ENCODE data around the gene GPR37.

The GPR37 gene, protein sequence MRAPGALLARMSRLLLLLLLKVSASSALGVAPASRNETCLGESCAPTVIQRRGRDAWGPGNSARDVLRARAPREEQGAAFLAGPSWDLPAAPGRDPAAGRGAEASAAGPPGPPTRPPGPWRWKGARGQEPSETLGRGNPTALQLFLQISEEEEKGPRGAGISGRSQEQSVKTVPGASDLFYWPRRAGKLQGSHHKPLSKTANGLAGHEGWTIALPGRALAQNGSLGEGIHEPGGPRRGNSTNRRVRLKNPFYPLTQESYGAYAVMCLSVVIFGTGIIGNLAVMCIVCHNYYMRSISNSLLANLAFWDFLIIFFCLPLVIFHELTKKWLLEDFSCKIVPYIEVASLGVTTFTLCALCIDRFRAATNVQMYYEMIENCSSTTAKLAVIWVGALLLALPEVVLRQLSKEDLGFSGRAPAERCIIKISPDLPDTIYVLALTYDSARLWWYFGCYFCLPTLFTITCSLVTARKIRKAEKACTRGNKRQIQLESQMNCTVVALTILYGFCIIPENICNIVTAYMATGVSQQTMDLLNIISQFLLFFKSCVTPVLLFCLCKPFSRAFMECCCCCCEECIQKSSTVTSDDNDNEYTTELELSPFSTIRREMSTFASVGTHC

DNA sequence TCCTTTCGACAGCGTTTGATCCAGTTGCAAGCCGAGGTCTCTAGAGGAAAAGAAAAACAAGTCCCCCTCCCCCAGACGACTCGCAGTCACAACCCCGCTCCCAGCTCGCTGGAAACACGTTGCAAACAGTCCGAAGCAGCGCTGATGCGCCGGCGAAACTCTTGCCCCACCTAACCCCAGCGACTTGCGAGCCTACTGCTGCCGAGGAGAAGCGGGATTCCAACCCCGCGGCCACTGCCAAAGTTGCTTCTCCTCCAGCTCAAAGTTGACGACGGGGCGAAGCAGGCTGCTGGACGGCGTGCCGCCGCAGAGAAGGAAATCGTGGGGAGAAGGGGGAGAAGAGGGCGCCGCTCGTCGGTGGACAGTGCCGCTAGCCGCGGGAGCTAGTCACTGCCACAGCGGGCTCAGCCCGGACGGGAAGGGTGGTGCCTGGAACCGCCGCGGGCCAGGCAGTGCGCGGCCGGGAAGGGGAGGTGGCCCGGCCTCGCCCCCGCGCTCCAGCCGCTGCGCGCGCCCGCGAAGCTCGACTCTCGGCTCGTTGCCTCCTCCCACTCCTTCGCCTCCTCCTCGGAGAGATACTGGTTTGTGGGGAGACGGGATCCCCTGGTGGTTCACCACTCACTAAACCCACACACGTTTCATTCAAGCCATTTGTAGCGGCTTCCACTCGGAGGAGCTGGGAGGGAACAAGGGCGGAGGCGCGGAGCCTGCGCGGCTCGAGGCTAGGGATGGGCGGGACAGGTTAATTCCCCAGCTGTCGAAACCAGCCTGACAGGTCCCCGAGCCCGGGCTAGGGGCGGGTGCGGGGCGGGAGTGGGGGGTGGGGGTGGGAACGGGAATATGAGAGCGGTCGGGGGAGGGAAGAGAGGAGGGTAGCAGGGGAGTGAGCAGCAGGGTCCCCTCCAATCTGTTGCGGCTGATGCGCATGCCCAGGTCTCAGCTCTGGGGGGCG lies at the start of gene GPR37:
Gene GPR37, minus strand, starts transcription at position 392 of the 952 bp plus-strand sequence. CDS start 816 bp downstream, outside the sequence.
- no peak for DNase-seq (ENCODE audit: low read depth)

DNA sequence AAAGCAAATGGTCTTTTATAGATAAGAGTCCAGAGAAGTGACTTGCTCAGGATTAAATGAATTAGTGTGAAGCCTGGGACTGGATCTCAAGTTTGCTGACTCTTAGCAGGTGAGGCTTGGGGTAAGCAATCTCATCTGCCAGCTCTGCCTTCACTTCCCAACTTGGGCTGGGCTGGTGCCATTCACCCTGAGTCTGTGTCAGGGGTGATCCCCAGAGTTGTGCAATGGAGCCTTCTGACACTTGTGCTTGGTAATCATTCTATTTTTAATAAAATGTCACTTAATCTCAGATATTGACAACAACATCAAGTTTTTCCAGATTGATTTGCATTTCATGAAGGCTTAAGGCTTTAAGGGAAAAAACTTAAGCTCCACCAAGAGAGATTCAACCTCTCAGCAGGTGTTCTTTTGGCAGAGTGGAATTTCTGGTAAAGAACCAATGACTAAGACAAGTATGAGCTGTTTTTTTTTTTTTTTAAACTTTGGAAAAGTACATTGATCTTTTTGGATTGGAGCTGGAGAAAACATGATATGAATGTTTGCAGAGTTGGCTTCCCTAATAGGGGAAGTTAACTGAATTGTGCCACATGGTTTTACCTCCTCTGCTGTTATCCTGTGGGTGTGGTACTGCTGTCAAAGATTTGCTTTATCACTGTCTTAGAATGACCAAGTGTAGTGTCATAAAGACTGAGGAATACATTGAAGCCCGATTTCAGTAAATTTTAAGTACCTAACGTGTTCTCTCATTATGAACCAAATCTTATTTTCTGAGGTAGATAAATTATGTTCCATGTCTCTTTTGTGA lies 48.6 kb upstream of the GPR37 start:
- DNase-seq (ENCODE audit: low read depth): no peak

DNA sequence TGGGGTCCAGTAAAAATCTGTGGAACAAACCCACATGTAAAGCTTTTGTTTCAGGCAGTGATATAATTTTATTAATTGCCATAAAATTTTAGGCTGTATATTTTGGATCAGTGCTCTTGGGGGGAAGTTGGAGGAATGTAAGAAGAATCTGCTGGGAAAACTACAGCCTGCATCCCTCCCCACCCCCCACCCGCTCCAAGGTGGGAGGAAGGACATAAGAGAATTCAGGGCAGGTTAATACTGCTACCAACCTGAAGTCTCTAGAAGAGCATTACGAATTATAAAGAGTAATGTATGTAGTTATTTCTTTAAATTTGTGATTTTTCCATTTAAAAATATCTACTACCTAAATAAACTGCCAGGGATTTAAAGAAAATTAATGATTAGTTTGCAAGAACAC lies 47.2 kb upstream of the GPR37 start:
- no peak for DNase-seq (ENCODE audit: low read depth)

DNA sequence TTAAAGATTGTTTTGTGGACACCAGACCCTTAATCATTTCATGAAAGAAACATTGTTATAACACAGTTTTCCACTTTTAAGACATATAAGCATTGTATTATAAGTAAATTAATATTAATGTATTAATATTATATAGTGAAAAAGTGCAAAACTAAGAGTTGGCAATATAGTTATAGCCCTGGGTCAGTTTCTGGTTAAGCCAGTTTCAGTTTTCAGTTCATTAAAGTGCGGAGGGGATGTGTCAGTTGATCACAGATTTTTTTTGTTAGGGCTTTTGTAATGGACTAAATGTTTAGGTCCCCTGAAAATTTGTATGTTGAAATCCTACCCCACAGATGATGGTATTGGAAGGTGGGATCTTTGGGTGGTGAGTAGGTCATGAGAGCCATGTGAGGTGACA lies 45.7 kb upstream of the GPR37 start:
- no peak for DNase-seq (ENCODE audit: low read depth)

DNA sequence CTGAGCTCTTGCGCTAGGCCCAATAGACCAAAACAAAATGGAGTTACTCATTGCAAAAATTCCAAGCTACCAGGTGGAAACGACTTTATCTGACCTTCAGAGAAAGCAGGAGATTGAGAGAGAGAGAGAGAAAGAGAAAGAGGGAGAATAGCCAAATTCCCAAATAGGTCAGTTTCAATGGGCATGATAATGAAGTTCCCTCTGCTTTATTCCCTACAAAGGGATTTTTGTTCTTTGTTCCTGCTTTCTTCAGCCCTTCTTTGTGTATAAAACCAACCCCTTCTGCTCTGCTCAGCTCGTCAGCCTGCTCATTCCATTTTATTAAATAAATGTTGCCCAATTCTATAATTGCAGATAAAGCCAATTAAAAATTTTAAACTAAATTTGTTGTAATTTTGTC lies 45.0 kb upstream of the GPR37 start:
- DNase-seq (ENCODE audit: low read depth): no peak

DNA sequence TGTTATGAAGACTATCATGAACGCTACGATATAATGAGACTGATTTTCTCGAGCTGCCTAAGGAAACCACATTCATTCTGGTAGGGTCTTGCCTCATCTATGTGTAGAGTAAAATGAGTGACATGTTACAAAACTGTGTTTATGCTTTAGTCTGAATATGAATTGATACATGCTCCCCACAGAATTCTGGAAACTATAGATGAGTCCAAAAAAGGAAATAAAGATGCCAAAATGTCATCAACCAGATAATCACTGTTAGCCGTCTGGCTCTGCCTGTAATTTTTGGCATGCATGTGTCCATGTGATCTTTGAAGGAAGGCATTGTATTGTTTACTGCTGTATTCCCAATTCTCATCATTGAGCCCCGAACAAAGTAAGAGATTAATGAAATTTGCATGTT lies 42.6 kb upstream of the GPR37 start:
- no peak for DNase-seq (ENCODE audit: low read depth)

DNA sequence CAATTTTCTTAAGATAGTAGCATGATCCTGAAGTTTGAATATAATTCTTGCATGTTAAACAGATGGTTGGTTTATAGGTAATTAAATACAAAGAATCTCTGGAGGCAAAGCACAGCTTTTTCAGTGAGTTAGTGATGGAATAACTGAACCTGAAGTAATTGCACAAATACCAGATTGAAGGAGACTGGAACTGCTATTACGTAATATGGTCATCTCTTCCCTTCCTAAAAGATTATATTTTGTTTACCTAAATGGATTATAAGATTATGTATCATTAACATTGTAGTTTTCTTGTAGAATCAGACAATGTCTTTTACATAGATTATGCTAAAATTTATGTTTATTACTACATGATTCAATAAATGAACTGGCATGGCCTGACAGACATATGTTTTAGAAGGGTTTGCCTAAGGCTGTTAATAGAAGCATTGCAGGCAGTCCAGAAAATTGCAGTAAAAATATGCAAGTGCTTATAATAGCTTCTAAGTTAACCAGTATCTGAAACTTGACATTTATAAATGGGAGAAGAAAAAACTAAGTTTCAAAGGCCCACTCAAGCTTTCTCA lies 35.8 kb upstream of the GPR37 start:
- DNase-seq (ENCODE audit: low read depth): no peak

DNA sequence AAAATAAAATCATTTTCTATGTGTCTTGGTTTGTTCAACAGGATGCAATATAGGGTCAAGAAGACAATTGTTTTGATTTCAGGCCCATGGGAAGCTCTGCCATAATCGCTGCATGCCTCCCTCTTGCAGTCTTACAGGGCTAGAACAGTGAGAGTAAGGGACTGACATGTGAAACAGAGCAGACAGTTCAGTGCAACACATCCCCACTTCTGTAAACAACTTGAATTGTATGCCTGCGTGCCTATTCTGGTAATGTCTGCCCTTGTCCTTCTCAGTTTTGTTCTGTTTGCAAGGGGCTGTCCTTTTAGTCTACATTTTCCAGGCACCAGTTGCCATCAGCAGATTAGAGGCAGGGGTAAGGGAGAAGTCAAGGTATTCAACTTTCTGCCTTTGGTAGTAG lies 34.8 kb upstream of the GPR37 start:
- no peak for DNase-seq (ENCODE audit: low read depth)

DNA sequence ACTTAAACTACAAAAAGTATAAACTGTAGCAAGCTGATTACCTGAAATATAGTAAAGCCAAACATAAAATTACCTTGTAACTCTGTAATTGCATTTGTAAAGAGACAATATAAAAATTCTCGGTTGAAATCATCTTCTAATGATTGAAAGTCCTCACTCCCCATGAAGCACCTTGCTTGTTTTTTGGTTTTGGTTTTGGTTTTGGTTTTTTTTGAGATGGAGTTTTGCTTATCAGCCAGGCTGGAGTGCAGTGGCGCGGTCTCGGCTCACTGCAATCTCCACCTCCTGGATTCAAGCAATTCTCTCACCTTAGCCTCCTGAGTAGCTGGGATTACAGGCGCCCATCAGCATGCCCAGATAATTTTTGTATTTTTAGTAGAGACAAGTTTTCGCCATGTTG lies 33.9 kb upstream of the GPR37 start:
- DNase-seq (ENCODE audit: low read depth): no peak

DNA sequence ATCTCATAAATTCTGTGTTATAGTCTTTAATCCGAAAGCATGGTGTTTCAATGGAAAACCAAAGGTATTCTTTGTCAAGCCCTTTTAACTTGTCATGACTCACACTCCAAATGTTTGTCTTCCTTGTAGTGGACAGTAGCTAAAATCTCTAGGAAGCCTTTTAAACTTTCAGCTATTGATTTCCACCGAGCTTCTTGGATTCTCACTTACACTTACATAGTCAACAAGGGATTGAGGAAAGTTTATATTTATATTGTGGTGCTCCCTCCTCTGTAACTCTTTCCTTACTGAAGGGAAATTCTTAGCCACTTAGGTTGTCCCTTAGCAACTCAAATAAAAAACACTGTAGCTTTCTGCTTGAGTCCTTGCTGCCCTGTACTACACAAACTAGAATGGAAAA lies 31.2 kb upstream of the GPR37 start:
- DNase-seq (ENCODE audit: low read depth): no peak

DNA sequence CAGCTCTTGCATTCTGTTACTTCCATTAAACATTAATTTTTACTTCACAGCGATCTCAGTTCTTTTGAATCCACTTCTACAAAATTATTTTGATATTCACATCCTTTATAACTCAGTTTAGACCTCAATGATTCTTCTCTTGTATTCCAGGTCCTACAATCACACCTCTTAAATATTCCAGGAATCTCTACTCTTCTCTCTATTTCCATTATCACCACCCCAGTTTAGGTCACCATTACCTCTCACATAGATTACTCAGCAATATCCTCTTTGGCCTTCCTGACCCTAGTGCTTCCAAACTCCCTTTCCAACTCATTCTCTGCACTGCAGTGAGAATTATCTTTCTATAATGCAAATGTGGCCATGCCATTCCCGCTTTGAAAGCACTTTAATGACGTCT lies 27.1 kb upstream of the GPR37 start:
- no peak for DNase-seq (ENCODE audit: low read depth)

DNA sequence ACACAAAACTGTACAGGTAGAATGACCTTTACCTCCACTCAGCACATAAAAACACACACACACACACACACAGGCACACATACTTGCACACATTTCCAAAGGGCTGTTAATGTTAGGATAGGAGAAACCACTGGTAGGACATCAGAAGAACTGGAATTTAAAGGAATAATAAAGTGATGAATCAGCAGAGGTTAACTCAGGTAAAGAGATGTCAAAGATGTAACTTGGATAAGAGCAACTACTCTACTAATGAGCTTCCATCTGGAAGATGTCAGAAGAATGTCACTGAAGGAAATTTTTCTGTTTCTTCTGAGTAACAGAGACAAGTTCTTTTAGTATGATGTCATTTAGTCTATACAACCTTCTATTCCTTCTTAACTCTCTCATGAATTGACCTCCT lies 26.4 kb upstream of the GPR37 start:
- no peak for DNase-seq (ENCODE audit: low read depth)

DNA sequence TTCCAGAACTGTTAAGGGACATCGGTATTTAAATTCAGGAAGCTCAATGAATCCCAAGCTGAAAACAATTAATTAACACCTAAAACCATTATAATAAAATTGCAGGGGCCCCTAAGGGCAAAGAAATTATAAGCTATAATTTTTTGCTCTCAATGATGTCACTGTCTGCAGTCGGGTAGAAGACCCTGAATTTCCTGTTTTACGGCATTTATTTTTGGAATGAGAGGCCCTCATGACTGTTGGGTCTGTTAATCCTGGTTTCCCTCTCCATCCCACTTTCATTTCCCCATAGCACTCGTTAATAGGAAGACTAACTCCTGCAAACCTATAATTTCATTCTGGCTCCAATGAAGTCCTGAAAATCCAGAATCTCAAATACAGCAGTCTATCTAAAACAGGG lies 25.8 kb upstream of the GPR37 start:
- DNase-seq (ENCODE audit: low read depth): no peak

DNA sequence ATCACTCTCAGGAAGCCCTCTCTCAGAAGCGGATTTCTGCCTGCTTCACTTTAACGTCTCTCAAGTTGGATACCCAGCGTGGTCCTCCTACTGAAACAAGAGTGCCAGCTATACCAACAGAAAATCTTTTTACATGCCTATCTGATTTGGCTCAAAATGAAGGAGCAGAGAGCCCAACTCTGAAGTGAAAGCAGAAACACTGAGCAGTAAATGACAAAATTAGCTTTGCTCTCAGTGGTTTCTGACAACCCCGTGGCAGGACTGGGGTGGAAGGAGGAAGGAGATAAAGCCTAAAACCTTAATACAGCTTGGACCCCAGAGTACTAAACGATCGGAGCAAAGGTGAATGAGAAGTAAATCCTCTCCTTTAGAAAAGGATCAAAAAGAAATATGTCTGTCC lies 25.1 kb upstream of the GPR37 start:
- no peak for DNase-seq (ENCODE audit: low read depth)

DNA sequence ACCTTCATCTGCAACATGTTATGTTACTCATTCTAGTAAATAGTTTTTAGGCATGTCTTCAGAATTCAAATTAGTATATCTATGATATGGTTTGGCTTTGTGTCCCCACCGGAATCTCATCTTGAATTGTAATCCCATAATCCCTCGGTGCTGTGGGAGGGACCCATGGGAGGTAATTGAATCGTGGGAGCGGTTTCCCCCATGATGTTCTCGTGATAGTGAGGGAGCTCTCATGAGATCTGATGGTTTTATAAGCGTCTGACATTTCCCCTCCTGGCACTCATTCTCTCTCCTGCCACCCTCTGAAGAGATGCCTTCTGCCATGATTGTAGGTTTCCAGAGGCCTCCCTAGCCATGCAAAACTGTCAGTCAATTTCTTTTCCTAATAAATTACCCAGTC lies 20.4 kb upstream of the GPR37 start:
- DNase-seq (ENCODE audit: low read depth): no peak

DNA sequence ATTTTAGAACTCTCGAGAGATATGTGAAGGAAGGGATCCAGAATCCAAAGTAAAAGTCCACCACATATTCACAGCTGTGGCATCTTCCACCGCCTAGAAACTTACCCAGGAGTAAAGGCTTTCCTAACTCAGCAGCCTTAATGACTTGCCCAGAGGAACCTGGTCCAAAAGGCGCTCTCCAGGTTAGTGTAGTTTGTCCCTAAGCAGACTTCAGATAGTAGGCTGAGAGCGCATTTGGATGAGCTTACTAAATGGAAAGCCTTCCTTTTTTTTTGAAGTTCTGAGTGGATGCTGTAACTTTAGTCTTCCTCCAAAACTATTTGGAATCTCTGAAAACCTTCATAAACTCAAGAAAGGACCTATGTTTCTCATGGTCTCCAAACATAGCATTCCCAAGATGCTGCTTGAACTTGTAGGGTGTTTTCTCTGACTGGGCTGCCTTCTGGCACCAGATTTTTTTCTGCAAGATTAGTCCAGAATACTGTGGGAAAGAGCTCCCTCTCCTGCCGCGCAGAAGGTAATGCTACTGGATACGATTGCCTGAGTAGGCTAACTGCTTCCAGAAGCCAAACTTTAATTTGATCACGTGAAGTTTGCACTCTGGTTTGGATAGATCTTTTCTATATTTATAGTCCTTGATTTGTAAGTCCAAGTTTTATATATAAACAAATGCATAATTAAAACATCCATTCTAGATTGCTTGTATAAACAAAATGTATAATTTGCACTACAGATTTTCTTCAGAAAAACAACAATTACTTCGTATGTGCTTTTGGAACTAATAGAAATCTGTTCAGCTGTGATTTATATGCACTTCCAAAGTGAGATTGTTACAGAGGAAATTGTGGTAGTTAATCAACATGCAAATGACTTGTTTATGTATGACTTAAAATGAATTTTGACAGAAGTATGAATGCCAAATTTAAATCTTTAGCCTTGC lies 19.6 kb upstream of the GPR37 start:
- no peak for DNase-seq (ENCODE audit: low read depth)

DNA sequence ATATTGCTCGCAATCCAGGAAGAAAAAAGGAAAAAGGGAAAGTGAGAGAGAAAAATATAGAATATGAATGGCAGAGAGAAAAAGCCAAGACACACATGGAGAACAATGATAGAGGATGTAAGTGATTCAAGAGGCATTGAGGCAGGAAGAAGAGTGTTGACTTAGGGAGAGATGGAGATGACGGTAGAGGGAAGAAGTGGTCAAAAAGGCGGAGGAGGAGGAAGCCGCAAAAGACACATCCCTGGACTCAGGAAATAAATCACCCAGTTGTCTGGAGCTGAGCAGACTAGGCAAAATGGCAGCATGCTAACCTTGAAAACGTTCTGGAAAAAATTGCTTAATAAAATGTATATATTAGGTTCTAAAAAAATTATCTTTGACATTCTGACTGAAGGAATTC lies 17.7 kb upstream of the GPR37 start:
- DNase-seq (ENCODE audit: low read depth): no peak

DNA sequence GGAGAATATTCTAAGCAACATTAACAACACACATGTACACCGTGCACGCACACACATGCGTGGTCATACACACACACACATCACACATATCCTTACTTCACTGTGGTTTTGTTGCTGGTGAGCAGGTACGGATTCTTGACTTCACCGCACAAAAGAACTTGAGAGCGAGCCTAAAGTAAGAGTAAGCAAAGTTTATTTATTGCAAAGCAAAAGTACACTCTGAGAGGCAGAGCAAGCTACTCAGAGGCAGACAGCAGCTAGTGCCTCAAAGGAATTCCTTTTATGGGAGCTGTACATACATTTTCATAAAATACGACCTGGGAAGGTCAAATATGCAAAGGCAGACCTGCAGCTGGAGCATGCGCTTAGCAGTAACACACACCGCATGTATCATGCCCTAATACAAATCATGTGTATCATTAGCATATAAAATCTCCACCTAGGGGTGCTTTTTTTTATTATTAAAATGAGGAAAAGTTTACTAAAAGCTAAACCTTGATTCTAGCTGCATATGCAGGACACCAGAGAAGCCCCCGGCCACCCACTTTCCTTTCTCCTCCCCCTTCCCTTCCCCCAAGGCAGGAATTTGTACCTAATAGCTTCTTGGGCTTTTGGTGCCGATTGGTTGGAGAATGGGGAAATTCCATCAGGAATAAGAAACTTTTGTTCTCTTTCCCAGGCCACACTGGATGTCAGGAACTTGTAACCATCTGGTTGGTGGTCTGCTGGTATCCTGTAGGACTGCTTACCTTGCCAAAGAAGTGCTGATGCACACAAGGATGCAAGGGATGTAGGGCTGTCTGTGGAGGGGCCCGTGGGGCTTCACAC lies 16.5 kb upstream of the GPR37 start:
- no peak for DNase-seq (ENCODE audit: low read depth)

DNA sequence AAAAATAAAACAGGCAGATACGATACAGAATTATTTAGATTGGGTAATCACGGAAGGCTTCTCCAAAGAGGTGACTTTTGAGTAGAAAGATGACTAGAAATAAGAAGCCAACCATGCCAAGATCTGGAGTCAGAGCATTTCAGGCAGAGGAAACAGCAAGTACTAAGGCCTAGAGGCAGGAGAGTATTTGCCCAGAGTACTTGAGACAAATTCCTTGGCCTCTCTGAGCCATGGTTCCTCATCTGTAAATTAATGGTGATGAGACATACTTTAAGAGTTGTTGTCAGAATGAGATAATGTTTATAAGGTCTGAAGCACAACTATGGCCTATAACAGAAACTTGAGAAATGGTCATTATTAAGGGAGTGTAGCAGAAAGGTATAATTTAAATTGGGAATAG lies 15.8 kb upstream of the GPR37 start:
- no peak for DNase-seq (ENCODE audit: low read depth)

DNA sequence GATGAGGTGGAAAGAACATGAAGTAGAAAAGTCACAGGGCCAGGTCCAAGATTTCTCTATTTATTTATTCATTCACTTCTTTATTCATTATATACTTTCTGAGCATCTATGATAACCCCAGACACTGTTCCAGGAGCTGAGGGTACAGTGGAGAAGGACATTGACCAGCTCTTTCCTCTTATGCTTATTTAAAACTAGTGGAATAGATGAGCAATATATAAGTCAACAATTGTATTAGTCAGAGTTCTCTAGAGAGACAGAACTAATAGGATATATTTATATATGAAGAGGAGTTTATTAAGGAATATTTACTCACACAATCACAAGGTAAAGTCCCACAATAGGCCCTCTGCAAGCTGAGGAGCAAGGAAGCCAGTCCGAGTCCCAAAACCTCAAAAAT lies 15.0 kb upstream of the GPR37 start:
- DNase-seq (ENCODE audit: low read depth): no peak
